Thyroid gland (tissue), 4 donors: Measurements from ENCODE around the gene ABI2. TPM values are rescaled to one million over a fixed set of nuclear protein-coding genes. Genes with fewer than 3 reads are reported as not detected.

Source experiments
- DNase-seq, 2 donors: peaks; one replicate each; pipeline ENCODE4 v3.0.0-alpha.2; 2019
- H3K27ac ChIP-seq, 3 donors: fragments of 200-600 bp; sonication (generic); 1 replicate in 2 of 3; 2 replicates in 1 of 3; pipeline ENCODE4 v1.5.1; 2016 to 2019; ENCODE audit warnings: mild to moderate bottlenecking in 1 of 3, moderate library complexity in 1 of 3
- H3K27me3 ChIP-seq: fragments of 200-600 bp; sonication (generic); one replicate; pipeline ENCODE4 v1.5.1; 2019
- H3K36me3 ChIP-seq, 2 donors: fragments of 200-600 bp; sonication (generic); one replicate each; pipeline ENCODE4 v1.5.1; 2016 to 2019
- H3K4me1 ChIP-seq, 2 donors: fragments of 200-600 bp; sonication (generic); one replicate each; pipeline ENCODE4 v1.5.1; 2017 to 2019
- H3K4me3 ChIP-seq, 3 donors: fragments of 200-600 bp; sonication (generic); replicated peaks in 1 of 3; 1 replicate in 2 of 3; 2 replicates in 1 of 3; pipeline ENCODE4 v1.5.1; 2016; ENCODE audit warnings: mild to moderate bottlenecking in 1 of 3
- H3K9me3 ChIP-seq: fragments of 200-600 bp; sonication (generic); one replicate; pipeline ENCODE4 v1.5.1; 2017
- POLR2A ChIP-seq, 2 donors: fragments of 450-650 bp; IDR thresholded peaks; one replicate each; pipeline ENCODE4 v1.6.1; 2017; ENCODE audit warnings: antibody characterized with exemption in 2 of 2, mild to moderate bottlenecking in 2 of 2, moderate library complexity in 1 of 2
- WGBS, 2 donors: methylation state at CpG; one replicate each; pipeline ENCODE4 v1.1.5; 2017; 5-methylcytosine and 5-hydroxymethylcytosine counted together
- intact Hi-C: fragments of 100-400 bp; cut with DNase I; formaldehyde crosslinking; loops from one replicate; pipeline ENCODE4 v1.15.1; 2023
- total RNA-seq, 4 donors: library from RNA; depleted of rRNA; stranded (reverse); fragments of >200 nt; gene quantifications; one replicate each; pipeline ENCODE4 v1.2.3, GENCODE V29; 2016
- TF ChIP-seq, protein P1 (sequence below), 6 experiments: fragments of 200-600 bp in 3 of 6; fragments of 450-650 bp in 3 of 6; sonication (generic) in 3 of 6; IDR thresholded peaks; one replicate each; pipeline ENCODE4 v1.5.1; 2016 to 2019; ENCODE audit warnings: antibody characterized with exemption in 6 of 6, mild to moderate bottlenecking in 2 of 6, inconsistent platforms in 1 of 6, moderate library complexity in 1 of 6

Gene ABI2
- total RNA-seq, 4 donors from 2014 or later: 64.6 to 77.6 (median 67.6) TPM

DNA sequence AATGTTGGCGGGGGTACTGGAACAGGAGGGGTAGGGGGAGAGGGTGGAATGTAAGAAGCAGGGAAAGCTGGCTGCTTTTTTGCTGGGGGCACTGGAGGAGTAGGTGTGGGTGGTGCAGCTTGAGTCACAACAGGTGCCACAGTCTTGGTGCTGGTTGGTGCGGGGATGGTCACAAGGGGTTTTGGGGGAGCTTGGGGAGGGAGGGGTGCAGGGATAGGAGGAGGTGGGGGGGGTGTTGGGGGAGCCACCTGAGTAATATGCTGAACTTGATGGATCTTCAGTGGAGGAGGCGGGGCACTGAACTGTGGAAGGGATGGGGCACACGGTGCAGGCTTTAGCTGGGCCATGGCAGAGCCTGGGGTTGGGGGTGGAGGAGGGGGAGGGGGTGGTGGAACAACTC, 112.5 kb downstream of the ABI2 start:
- Histone ChIP-seq H3K27me3 (no peaks in the 10 kb centered on the region), H3K27ac (no peak overlapping the region), H3K36me3 (peaks cover 52 to 54% of the 10 kb centered on the region in 2 donors), H3K9me3 (no peaks in the 10 kb centered on the region), H3K4me1 (no peaks in the 10 kb centered on the region), H3K4me3 (no peak overlapping the region)
- DNase-seq: no peak
- TF ChIP-seq POLR2A (IDR thresholded peaks at IDR 0.05): no peak
- TF ChIP-seq, protein P1, sequence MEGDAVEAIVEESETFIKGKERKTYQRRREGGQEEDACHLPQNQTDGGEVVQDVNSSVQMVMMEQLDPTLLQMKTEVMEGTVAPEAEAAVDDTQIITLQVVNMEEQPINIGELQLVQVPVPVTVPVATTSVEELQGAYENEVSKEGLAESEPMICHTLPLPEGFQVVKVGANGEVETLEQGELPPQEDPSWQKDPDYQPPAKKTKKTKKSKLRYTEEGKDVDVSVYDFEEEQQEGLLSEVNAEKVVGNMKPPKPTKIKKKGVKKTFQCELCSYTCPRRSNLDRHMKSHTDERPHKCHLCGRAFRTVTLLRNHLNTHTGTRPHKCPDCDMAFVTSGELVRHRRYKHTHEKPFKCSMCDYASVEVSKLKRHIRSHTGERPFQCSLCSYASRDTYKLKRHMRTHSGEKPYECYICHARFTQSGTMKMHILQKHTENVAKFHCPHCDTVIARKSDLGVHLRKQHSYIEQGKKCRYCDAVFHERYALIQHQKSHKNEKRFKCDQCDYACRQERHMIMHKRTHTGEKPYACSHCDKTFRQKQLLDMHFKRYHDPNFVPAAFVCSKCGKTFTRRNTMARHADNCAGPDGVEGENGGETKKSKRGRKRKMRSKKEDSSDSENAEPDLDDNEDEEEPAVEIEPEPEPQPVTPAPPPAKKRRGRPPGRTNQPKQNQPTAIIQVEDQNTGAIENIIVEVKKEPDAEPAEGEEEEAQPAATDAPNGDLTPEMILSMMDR (IDR thresholded peaks at IDR 0.05): no peak
- intact Hi-C loops: loop anchor here (10.0 kb wide), 1 partner anchor 196 kb away; no protein-coding TSS in a partner anchor
- WGBS, 2 donors: 85 to 88% methylated on average over 4 of the region's 4 CpGs

DNA sequence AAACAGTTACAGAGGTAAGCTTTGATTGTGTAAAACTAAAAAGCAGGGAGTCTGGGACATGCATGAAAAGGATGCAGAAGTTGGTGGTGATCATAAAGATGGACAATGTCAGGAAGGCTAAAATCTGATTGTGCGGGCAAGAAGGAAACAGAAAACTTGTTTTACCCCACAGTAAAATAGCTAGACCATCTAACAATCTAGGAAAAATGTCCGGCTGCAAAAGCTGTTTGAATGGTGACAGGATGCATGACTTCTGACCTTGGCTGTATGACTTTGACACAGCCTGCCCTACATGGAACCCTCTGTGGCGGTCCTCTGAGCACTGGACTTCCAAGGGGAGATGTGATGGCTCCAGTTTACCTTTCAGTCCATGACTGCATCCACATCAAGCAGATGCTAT, 113.3 kb downstream of the ABI2 start:
- peaks cover 59 to 62% of the 10 kb centered on the region in 2 donors for H3K36me3 ChIP-seq
- no peaks in the 10 kb centered on the region for H3K9me3 ChIP-seq
- no peaks in the 10 kb centered on the region for H3K4me1 ChIP-seq
- no peak overlapping the region for H3K27ac ChIP-seq
- H3K27me3 ChIP-seq: no peaks in the 10 kb centered on the region
- WGBS, 2 donors: 86 to 96% methylated on average over 3 of the region's 3 CpGs
- intact Hi-C loops: loop anchor here (10.0 kb wide), 1 partner anchor 197 kb away; no protein-coding TSS in a partner anchor
- H3K4me3 ChIP-seq: no peak overlapping the region
- no peak for DNase-seq
- TF ChIP-seq, protein P1 (IDR thresholded peaks at IDR 0.05): no peak
- TF ChIP-seq POLR2A (IDR thresholded peaks at IDR 0.05): no peak

DNA sequence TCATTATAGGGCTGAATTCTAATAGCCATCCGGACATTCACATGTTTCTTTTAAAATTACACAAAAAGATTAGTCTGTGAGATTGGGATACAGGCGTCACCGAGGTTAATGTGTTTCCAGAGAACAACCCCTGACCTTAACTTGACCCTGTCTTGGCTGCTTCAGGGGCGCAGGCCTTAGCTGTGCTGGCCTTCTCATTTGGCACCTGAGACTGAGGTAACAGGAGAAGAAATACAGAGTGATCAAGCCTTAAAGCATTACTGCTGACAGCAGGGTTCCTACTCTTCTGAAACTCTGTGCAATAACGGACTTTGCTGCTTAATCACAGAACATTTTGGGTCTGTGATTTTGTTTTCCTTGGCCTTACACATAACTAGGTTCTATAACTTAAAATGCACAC, 114.3 kb downstream of the ABI2 start:
- Histone ChIP-seq H3K27ac (no peak overlapping the region), H3K27me3 (no peaks in the 10 kb centered on the region), H3K36me3 (peaks cover 63 to 68% of the 10 kb centered on the region in 2 donors), H3K4me3 (no peak overlapping the region), H3K4me1 (no peaks in the 10 kb centered on the region), H3K9me3 (no peaks in the 10 kb centered on the region)
- TF ChIP-seq POLR2A (IDR thresholded peaks at IDR 0.05): no peak
- TF ChIP-seq, protein P1 (IDR thresholded peaks at IDR 0.05): no peak
- intact Hi-C loops: loop anchor here (10.0 kb wide), 1 partner anchor 198 kb away; no protein-coding TSS in a partner anchor
- DNase-seq: no peak
- 71 to 75% methylated on average over 5 of the region's 5 CpGs for WGBS, 2 donors

DNA sequence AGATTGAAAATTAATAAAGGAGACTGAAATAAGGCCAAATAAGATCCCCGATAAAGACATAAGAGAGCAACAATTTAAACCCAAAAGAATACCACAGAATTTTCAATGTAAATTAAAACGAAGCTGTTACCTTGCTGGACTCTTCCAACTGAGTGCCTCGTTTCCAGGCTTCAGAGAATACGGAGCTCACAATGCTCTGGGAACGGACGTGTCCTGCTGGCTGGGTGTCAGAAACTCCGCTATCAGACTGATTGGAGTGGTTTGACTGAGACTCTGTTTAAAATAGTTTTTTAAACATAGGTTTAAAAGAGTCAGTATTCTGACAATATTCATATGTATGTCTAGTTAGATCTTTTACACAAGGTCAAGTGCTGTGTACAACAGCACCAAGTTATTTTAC, 116.5 kb downstream of the ABI2 start:
- Histone ChIP-seq H3K9me3 (no peaks in the 10 kb centered on the region), H3K4me1 (no peaks in the 10 kb centered on the region), H3K4me3 (no peak overlapping the region), H3K36me3 (peaks cover 51 to 69% of the 10 kb centered on the region in 2 donors), H3K27me3 (no peaks in the 10 kb centered on the region), H3K27ac (no peak overlapping the region)
- 79 to 85% methylated on average over 7 of the region's 7 CpGs for WGBS, 2 donors
- DNase-seq: no peak
- TF ChIP-seq, protein P1 (IDR thresholded peaks at IDR 0.05): no peak
- no peak for TF ChIP-seq POLR2A (IDR thresholded peaks at IDR 0.05)
- intact Hi-C loops: loop anchor here (10.0 kb wide), 1 partner anchor 200 kb away; no protein-coding TSS in a partner anchor

DNA sequence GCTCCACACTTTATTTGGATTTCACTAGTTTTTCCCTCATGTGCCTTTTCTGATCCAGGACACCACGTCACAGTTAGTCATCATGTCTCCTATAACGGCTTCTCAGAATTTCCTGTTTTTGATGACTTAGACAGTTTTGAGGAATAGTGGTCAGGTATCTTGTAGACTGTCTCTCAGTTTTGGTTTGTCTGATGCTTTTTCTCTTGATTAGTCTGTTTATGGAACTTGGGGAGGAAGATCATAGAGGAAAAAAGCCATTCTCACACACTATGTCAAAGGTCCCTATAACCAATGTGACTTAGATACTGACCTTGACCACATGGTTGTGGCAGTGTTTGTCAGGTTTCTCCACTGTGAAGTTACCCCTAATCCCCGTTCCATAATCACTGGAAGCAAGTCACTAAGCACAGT, 117.9 kb downstream of the ABI2 start:
- no peaks in the 10 kb centered on the region for H3K9me3 ChIP-seq
- WGBS, 2 donors: 90 to 92% methylated on average over 3 of the region's 3 CpGs
- peaks cover 50 to 68% of the 10 kb centered on the region in 2 donors for H3K36me3 ChIP-seq
- TF ChIP-seq POLR2A (IDR thresholded peaks at IDR 0.05): no peak
- TF ChIP-seq, protein P1 (IDR thresholded peaks at IDR 0.05): no peak
- peaks cover 0 to 12% of the 10 kb centered on the region in 2 donors for H3K4me1 ChIP-seq
- H3K27me3 ChIP-seq: no peaks in the 10 kb centered on the region
- DNase-seq: no peak
- intact Hi-C loops: loop anchor here (10.0 kb wide), 1 partner anchor 201 kb away; no protein-coding TSS in a partner anchor
- no peak overlapping the region for H3K4me3 ChIP-seq
- peak overlapping the region in 1 of 3 donors; percentile 42 for H3K27ac ChIP-seq
